AG04450 (cell line): ENCODE results near the gene HPCAL1. TPM values are rescaled to one million over a fixed set of nuclear protein-coding genes. Genes with fewer than 3 reads are reported as not detected.

Source experiments
- CTCF ChIA-PET: fragments of 300-600, 350-600 bp; formaldehyde crosslinking; extraction: SDS; loops from one replicate; lab custom pipeline; 2022; ENCODE audit warnings: antibody characterized with exemption, inconsistent platforms; lab: Charles Lee
- POLR2A ChIA-PET: fragments of 350-600 bp; formaldehyde crosslinking; extraction: SDS; loops from one replicate; lab custom pipeline; 2021; ENCODE audit warnings: antibody characterized with exemption, inconsistent platforms; lab: Yijun Ruan, JAX
- DNase-seq: peaks from one replicate; pipeline ENCODE4 v3.0.0-alpha.2; 2011; ENCODE audit warnings: low read depth, low spot score
- H3K27ac ChIP-seq: one replicate; pipeline ENCODE4 v1.5.1; 2012; ENCODE audit warnings: low read depth, low read length, control low read depth
- H3K27me3 ChIP-seq: one replicate; pipeline ENCODE4 v1.6.0; 2012; ENCODE audit warnings: low read length; ENCODE audit not compliant: control insufficient read depth, insufficient read depth
- H3K4me3 ChIP-seq: 2 replicates; pipeline ENCODE4 v1.5.1; 2011; ENCODE audit warnings: mild to moderate bottlenecking, low read depth, low read length, control low read depth
- H3K9me3 ChIP-seq: 2 replicates; pipeline ENCODE4 v1.5.1; 2012; ENCODE audit warnings: low read length; ENCODE audit not compliant: control insufficient read depth, insufficient read depth
- CTCF ChIP-seq: IDR thresholded peaks from 2 replicates; pipeline ENCODE4 v1.5.1; 2011; ENCODE audit warnings: low read depth, low read length, control low read depth, inconsistent platforms
- polyA plus RNA-seq: library from polyadenylated mRNA; depleted of rRNA; stranded (reverse); fragments of >200 nt; gene quantifications from 2 replicates; pipeline ENCODE4 v1.2.3, GENCODE V29; 2011

HPCAL1 gene
- polyA plus RNA-seq, 1 experiment, result 14.4 TPM

DNA sequence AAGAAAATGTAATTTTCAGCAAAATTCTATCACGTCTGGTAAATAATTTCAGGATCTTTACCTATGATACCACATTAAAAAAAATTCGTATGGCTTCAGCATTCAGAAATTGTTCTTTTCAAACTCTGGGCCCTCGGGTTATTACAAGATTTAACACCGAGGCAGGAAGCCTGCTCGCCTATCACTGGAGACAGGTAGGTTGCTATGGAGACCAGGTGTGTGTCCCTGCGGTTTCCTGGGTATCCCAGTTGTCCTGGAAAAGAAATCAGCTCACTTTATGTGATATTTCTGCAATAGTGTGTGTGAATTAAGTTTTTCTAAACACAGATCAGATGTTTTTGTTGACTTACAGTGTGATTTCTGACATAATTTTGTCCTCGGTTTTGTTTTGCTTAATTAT is 14.2 kb downstream of the HPCAL1 start:
- ChIA-PET POLR2A (no interaction called here), CTCF (no interaction called here)
- no peak for DNase-seq
- Histone ChIP-seq H3K27ac (no peak overlapping the region), H3K27me3 (no peaks in the 10 kb centered on the region), H3K4me3 (no peak overlapping the region), H3K9me3 (peaks cover 5% of the 10 kb centered on the region)
- no peak for TF ChIP-seq CTCF

GRCh38 chr2:10317646-10318045 is 14.9 kb downstream of the HPCAL1 start:
- DNase-seq, result no peak
- Histone ChIP-seq H3K4me3 (no peak overlapping the region), H3K27ac (no peak overlapping the region), H3K27me3 (no peaks in the 10 kb centered on the region), H3K9me3 (peaks cover 11% of the 10 kb centered on the region)
- ChIA-PET POLR2A (no interaction called here), CTCF (interaction anchor here (0.7 kb wide), 1 partner anchor 92 kb away, joined by 4 read pairs; no protein-coding TSS in a partner anchor)
- no peak for TF ChIP-seq CTCF

DNA sequence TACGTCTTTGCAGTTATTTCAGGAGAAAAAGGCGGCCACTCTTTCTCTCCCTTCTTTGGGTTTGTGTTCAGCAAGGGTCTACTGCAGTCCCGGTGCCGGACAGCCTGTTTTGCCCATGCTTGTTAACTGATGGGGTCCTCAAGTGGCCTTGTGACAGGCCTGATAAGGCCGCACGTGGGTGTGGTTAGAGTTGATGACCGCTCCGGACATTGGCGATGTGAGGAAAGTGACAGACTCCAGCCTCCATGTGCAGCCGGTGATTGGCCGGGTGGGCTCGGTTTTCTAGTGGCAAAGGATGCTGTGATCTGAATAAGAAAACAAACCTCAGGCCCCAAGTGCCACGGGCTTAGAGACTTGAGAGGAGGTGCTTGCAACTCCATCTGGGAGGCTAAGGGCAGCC is 15.6 kb downstream of the HPCAL1 start:
- Histone ChIP-seq H3K27ac (no peak overlapping the region), H3K27me3 (no peaks in the 10 kb centered on the region), H3K4me3 (no peak overlapping the region), H3K9me3 (peaks cover 18% of the 10 kb centered on the region)
- TF ChIP-seq CTCF, result no peak
- no peak for DNase-seq
- CTCF ChIA-PET, result no interaction called here
- POLR2A ChIA-PET, result no interaction called here

GRCh38 chr2:10319892-10320574 is 17.3 kb downstream of the HPCAL1 start:
- Histone ChIP-seq H3K9me3 (peaks cover 18% of the 10 kb centered on the region), H3K27ac (no peak overlapping the region), H3K27me3 (no peaks in the 10 kb centered on the region), H3K4me3 (no peak overlapping the region)
- TF ChIP-seq CTCF, result no peak
- CTCF ChIA-PET, result no interaction called here
- DNase-seq, result no peak
- POLR2A ChIA-PET, result no interaction called here

GRCh38 chr2:10320575-10320931 is 17.8 kb downstream of the HPCAL1 start:
- TF ChIP-seq CTCF, result no peak
- Histone ChIP-seq H3K9me3 (peaks cover 18% of the 10 kb centered on the region), H3K27me3 (no peaks in the 10 kb centered on the region), H3K4me3 (no peak overlapping the region), H3K27ac (no peak overlapping the region)
- POLR2A ChIA-PET, result no interaction called here
- DNase-seq, result no peak
- CTCF ChIA-PET, result no interaction called here
